CD4-positive, alpha-beta T cell treated with Interleukin-6 at 100 ng/mL for 8 hours (primary cell): Measurements from ENCODE around the gene ZCCHC2.
A peak's percentile ranks its signal among the peaks of the same experiment; 100 is the strongest.

Experiments
- DNase-seq: peaks from one replicate; pipeline ENCODE4 v3.0.0-alpha.2; 2020; ENCODE audit warnings: mixed read lengths, low spot score

The ZCCHC2 gene

GRCh38 chr18:62510789-62511188, 12.0 kb upstream of the ZCCHC2 start:
- no peak for DNase-seq

- DNase-seq = no peak
Observed at GRCh38 chr18:62512532-62512931, 10.3 kb upstream of the ZCCHC2 start.

- DNase-seq = no peak
Observed at GRCh38 chr18:62512996-62513395, 9.8 kb upstream of the ZCCHC2 start.

GRCh38 chr18:62514570-62514969, 8.3 kb upstream of the ZCCHC2 start:
- DNase-seq = no peak

GRCh38 chr18:62516242-62516641, 6.6 kb upstream of the ZCCHC2 start:
- no peak for DNase-seq

- DNase-seq = no peak
Observed at GRCh38 chr18:62518460-62519375, 4.1 kb upstream of the ZCCHC2 start.

GRCh38 chr18:62519684-62520083, 3.1 kb upstream of the ZCCHC2 start:
- no peak for DNase-seq

- DNase-seq = no peak
Observed at GRCh38 chr18:62521082-62521481, 1.7 kb upstream of the ZCCHC2 start.

GRCh38 chr18:62521593-62521992, 1.2 kb upstream of the ZCCHC2 start:
- no peak for DNase-seq

GRCh38 chr18:62522178-62522503, 684 bp upstream of the ZCCHC2 start:
- DNase-seq = no peak

- no peak for DNase-seq
Observed at GRCh38 chr18:62523255-62523588, 397 bp downstream of the ZCCHC2 start.

GRCh38 chr18:62523631-62524439, 1.0 kb downstream of the ZCCHC2 start:
- peak; percentile 35 for DNase-seq

- DNase-seq = peak; percentile 50
Observed at GRCh38 chr18:62524440-62525200, 1.8 kb downstream of the ZCCHC2 start.

GRCh38 chr18:62525608-62526007, 2.8 kb downstream of the ZCCHC2 start:
- DNase-seq = no peak

GRCh38 chr18:62526098-62527025, 3.5 kb downstream of the ZCCHC2 start:
- DNase-seq = peak; percentile 59

GRCh38 chr18:62529597-62529996, 6.8 kb downstream of the ZCCHC2 start:
- DNase-seq = no peak

GRCh38 chr18:62531078-62531477, 8.3 kb downstream of the ZCCHC2 start:
- DNase-seq = no peak

- no peak for DNase-seq
Observed at GRCh38 chr18:62531931-62532330, 9.1 kb downstream of the ZCCHC2 start.

- DNase-seq = no peak
Observed at GRCh38 chr18:62536005-62536404, 13.2 kb downstream of the ZCCHC2 start.

- DNase-seq = no peak
Observed at GRCh38 chr18:62537042-62537894, 14.4 kb downstream of the ZCCHC2 start.

GRCh38 chr18:62537946-62538345, 15.1 kb downstream of the ZCCHC2 start:
- no peak for DNase-seq
